DMS 273 (cell line): ENCODE measurements around the gene OR2M4.
"Not testable (repeated sequence)": the region's sequence is repeated elsewhere in the genome, so short reads cannot be mapped to it uniquely, and the experiment has no call there.

Experiments used
- DNase-seq: peaks from one replicate; lab custom pipeline; 2025; ENCODE audit not compliant: unreplicated experiment; lab: John Stamatoyannopoulos, UW

Gene OR2M4, protein sequence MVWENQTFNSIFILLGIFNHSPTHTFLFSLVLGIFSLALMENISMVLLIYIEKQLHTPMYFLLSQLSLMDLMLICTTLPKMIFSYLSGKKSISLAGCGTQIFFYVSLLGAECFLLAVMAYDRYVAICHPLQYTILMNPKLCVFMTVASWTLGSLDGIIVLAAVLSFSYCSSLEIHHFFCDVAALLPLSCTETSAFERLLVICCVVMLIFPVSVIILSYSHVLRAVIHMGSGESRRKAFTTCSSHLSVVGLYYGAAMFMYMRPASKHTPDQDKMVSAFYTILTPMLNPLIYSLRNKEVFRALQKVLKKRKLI

GRCh38 chr1:248231117-248231516, at the start of gene OR2M4:
TSS of gene OR2M4 (plus strand) at chr1:248231417. CDS start at chr1:248238929, 7,512 bp downstream.
- no peak for DNase-seq

DNA sequence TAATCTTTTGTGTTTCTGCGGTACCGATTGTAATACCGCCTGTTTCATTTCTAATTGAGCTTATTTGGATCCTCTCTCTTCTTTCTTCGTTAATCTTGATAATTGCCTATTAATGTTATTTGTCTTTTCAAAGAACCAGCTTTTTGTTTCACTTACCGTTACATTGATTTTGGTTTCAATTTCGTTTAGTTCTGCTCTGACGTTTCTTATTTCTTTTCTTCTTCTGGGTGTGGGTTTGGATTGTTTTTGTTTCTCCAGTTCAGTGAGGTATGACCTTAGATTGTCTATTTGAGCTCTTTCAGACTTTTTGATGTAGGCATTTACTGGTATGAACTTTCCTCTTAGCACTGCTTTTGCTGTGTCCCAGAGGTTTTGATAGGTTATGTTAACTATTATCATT, 47.2 kb upstream of the OR2M4 start:
- no peak for DNase-seq

DNA sequence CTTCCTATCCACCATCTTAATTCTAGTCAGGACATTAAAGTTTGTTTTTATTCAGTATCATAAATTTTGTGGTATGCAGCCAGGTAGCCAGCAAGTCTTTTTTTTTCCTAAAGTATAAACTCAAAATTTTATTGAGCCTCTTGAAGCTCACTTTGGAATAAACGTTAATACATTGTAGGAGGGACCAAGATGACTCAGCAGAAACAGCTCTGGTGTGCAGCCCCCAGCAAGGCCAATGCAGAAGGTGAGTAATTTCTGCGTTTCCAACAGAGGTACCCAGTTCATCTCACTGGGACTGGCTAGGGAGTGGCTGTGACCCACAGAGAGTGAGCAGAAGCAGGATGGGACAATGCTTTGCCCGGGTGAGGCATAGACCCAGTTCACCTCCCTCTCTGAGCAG, 43.9 kb upstream of the OR2M4 start:
- no peak for DNase-seq

- no peak for DNase-seq
Observed at GRCh38 chr1:248189026-248189425, 42.2 kb upstream of the OR2M4 start.

GRCh38 chr1:248194117-248194516, 37.1 kb upstream of the OR2M4 start:
- no peak for DNase-seq

DNA sequence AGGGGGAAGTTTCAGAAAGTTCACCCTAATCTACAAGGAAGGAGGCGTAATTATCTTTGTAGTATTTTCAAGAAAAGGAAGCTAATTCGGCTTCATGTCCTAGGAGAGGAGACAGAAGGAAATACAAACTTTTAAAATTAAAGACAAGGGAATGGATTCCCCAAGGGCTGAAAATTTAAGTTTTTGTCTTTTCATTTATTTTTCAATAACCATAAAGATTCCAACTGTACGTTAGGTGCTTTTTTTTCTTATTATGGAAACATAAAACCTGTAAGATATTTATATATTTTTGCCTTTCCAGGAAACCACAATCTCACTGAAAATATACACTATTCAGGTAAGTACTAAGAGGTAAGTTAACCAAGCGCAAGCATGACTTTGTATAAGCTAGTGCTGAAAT, 34.3 kb upstream of the OR2M4 start, which contains the start of gene OR2M3:
TSS of gene OR2M3 (plus strand) at position 301 of the 400 bp plus-strand sequence. CDS start 5,803 bp downstream, outside the sequence.
- no peak for DNase-seq

- no peak for DNase-seq
Observed at GRCh38 chr1:248215880-248216279, 15.3 kb upstream of the OR2M4 start.

GRCh38 chr1:248225537-248225936, 5.7 kb upstream of the OR2M4 start:
- DNase-seq = no peak

DNA sequence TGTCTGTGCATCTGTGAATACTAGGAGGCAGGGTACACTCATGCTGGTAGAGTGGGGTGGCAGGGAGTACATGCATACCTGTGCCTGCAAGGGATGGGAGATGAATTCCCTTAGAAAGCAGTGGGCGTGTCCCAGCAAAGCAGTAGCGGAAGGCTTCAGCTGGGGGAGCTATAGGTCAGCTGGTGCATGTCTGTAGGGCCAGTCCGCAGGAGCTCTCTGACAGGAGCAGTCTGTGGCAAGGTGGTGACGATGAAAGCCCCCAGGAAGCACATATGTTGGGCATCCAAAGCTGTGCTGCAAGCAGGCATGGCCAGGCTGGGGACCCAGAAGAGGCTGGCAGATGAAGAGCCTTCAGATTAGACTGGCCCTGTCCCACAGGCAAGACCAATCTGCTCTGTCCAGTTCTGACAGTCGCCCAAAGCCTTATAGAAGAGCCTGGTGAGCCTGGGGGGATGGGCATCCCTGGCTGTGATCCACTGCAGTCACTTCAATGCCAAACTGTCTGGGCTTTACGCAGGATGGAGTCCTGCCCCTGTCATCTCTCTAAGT, 1.8 kb upstream of the OR2M4 start:
- DNase-seq = no peak

GRCh38 chr1:248239478-248239877, 8.3 kb downstream of the OR2M4 start:
- no peak for DNase-seq

GRCh38 chr1:248243204-248243603, 12.0 kb downstream of the OR2M4 start:
- peak; percentile 69 for DNase-seq

GRCh38 chr1:248259309-248259708, 28.1 kb downstream of the OR2M4 start:
- DNase-seq = not testable (repeated sequence)

- no peak for DNase-seq
Observed at GRCh38 chr1:248268178-248268577, 37.0 kb downstream of the OR2M4 start.

GRCh38 chr1:248273225-248273624, 42.0 kb downstream of the OR2M4 start:
- DNase-seq = not testable (repeated sequence)

- no peak for DNase-seq
Observed at GRCh38 chr1:248277876-248278275, 46.7 kb downstream of the OR2M4 start, which contains the start of gene OR2T33. TSS of gene OR2T33 (minus strand) at chr1:248277976. CDS start at chr1:248273814, 4,162 bp downstream.

GRCh38 chr1:248288391-248288790, 57.2 kb downstream of the OR2M4 start:
- DNase-seq = no peak
